Skeletal muscle tissue (tissue), 4 donors: ENCODE results near the gene TMSB4X. TPM values are rescaled to one million over a fixed set of nuclear protein-coding genes. Genes with fewer than 3 reads are reported as not detected.

Experiments used
- H3K27ac ChIP-seq: one replicate; pipeline ENCODE4 v1.7.0; 2013; ENCODE audit warnings: mild to moderate bottlenecking, low read depth, low read length, inconsistent platforms
- H3K27me3 ChIP-seq, 3 donors: one replicate each; pipeline ENCODE4 v1.7.0; 2013; ENCODE audit warnings: low read length in 3 of 3; ENCODE audit not compliant: control insufficient read depth in 3 of 3, insufficient read depth in 3 of 3
- H3K36me3 ChIP-seq, 3 donors: one replicate each; pipeline ENCODE4 v1.7.0; 2013; ENCODE audit warnings: low read length in 3 of 3; ENCODE audit not compliant: control insufficient read depth in 3 of 3, insufficient read depth in 3 of 3
- H3K4me1 ChIP-seq, 3 donors: one replicate each; pipeline ENCODE4 v1.7.0; 2013; ENCODE audit warnings: low read length in 3 of 3, mild to moderate bottlenecking in 3 of 3; ENCODE audit not compliant: control insufficient read depth in 3 of 3, insufficient read depth in 3 of 3
- H3K4me3 ChIP-seq, 3 donors: one replicate each; pipeline ENCODE4 v1.7.0; 2013; ENCODE audit warnings: low read length in 3 of 3
- H3K9ac ChIP-seq, 3 donors: one replicate each; pipeline ENCODE4 v1.7.0; 2013; ENCODE audit warnings: low read length in 3 of 3, mild to moderate bottlenecking in 3 of 3, moderate library complexity in 2 of 3, low read depth in 1 of 3
- H3K9me3 ChIP-seq, 3 donors: one replicate each; pipeline ENCODE4 v1.7.0; 2013; ENCODE audit warnings: low read length in 3 of 3; ENCODE audit not compliant: control insufficient read depth in 3 of 3
- total RNA-seq: library from RNA; depleted of rRNA; stranded (reverse); fragments of >200 nt; gene quantifications from one replicate; pipeline ENCODE4 v1.2.3, GENCODE V29; 2014
- donor health status: Osteomylitis.

Gene TMSB4X
- total RNA-seq, 1 donor from 2014 or later: 1,543 TPM

DNA sequence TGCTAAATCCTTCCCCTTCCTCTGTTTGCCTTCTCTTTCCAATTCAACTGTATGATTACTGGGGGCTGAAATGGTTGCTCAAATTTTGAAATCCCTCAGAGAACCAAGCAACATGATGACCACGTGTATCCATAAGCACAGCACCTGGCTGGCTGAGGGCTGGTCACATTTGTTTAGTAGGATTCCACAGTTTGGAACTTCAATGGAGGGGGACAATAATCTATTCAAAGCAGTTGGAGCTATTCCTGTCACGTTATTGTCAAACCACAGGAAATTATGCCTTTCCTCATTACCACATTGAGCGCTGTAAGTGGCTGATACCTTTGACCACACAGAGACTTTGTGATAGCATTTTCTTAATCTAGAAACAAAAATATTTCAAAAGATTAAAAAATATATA is 7.0 kb downstream of the TMSB4X start:
- H3K27me3 ChIP-seq: no peaks in the 10 kb centered on the region
- no peaks in the 10 kb centered on the region for H3K9me3 ChIP-seq
- no peak overlapping the region for H3K4me3 ChIP-seq
- H3K36me3 ChIP-seq: no peaks in the 10 kb centered on the region
- H3K27ac ChIP-seq: no peak overlapping the region
- H3K4me1 ChIP-seq: peaks cover 0 to 2% (median 0%) of the 10 kb centered on the region in 3 donors
- H3K9ac ChIP-seq: no peak overlapping the region

DNA sequence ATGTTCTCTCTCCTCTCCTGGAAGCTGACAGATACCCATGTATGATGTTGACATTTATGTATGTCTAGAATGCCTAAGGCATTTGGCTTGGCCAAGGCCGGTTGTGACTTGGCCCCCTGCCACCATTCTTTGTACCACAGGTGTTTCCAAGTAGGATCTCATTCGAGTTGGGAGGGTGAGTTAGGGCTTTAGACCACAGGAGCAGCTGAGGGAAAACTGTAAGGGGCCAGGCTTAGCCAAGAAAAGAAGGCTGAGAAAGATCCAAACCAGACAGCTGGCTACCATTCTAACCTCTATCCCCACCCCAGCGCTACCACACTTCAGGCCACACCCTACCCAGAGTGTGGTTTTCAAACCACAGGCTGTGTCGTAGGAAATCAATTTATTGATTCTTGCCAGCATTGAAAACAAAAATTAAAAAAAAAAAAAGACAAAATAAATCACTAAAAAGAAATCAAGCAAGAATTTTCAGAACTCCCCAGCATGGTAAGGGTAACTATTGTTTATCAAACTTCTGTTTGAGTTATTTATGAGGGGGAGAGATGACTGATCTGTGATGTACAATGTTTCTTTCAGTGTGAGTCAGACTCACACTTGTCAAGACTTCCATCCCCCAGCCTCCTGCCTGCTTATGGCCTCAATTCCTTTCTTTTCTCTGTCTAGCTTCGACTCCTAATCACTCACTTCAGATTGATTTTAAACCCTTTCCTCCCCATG is 9.9 kb downstream of the TMSB4X start:
- Histone ChIP-seq H3K4me3 (no peak overlapping the region), H3K9ac (no peak overlapping the region), H3K4me1 (peaks cover 0 to 2% (median 0%) of the 10 kb centered on the region in 3 donors), H3K9me3 (no peaks in the 10 kb centered on the region), H3K27ac (no peak overlapping the region), H3K36me3 (no peaks in the 10 kb centered on the region), H3K27me3 (no peaks in the 10 kb centered on the region)

DNA sequence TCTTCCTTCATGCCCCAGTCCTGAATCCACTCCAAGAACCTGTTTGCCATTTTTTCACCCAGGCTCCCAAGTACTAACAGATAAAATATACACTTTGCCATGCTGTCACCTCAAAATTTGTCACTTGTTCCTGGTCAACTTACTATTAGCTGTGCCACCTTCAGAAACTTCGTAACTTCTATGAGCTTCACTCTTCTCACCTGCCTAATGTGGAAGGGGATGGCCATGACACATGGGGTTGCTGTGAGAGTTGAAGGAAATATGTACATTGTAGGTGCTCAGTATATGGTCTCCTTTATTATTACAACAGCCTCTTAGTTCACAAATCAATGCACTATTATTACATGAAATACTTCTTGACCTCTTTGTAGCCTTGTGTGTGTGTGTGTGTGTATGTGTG is 10.4 kb downstream of the TMSB4X start:
- H3K9me3 ChIP-seq: no peaks in the 10 kb centered on the region
- H3K4me1 ChIP-seq: peaks cover 0 to 2% (median 0%) of the 10 kb centered on the region in 3 donors
- peaks cover 0 to 3% (median 0%) of the 10 kb centered on the region in 3 donors for H3K27me3 ChIP-seq
- no peak overlapping the region for H3K4me3 ChIP-seq
- no peaks in the 10 kb centered on the region for H3K36me3 ChIP-seq
- H3K27ac ChIP-seq: no peak overlapping the region
- no peak overlapping the region for H3K9ac ChIP-seq

DNA sequence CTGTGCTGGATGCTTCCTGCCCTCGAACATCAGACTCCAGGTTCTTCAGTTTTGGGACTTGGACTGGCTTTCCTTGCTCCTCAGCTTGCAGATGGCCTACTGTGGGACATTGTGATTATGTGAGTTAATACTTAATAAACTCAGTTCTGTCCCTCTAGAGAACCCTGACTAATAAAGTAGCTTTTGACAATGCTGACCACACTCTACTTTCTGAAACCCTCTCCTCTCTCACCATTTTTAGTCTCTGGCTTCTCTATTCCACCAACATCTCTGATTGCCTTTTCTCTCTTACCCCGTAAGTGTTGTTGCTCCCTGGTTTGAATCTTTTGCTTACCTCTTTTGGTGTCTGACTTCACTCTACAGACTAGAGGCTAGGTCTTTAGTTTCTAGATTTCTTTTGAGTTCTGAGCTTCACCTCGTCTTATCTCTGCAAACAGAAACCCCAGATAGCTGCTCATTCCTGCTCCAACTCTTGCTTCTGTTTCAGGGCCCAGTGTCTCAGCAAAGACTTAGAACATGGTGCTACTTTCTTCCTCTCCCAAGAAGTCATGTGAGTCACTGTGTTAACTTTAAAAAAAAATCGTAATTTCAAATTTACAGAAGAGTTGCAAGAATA is 11.4 kb downstream of the TMSB4X start:
- H3K4me3 ChIP-seq: no peak overlapping the region
- no peak overlapping the region for H3K27ac ChIP-seq
- H3K9ac ChIP-seq: no peak overlapping the region
- no peaks in the 10 kb centered on the region for H3K9me3 ChIP-seq
- no peaks in the 10 kb centered on the region for H3K36me3 ChIP-seq
- H3K4me1 ChIP-seq: peaks cover 0 to 2% (median 0%) of the 10 kb centered on the region in 3 donors
- peaks cover 0 to 3% (median 0%) of the 10 kb centered on the region in 3 donors for H3K27me3 ChIP-seq

DNA sequence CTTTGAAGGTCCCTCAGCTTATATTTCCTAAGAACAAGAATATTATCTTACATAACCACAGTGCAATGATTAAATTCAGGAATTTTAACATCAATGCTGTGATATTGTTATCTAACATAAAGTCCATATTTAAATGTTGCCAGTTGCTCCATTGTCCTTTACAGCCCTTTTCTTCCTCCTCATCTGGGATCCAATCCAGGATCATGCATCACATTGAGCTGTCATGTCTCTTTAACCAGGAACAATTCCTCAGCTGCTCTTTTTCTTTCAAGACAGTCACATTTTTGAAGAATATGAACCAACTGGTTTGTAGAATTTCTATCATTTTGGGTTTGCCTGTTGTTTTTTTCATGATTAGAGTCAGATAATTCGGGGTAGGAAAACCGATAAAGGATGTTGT is 12.0 kb downstream of the TMSB4X start:
- H3K27ac ChIP-seq: no peak overlapping the region
- peaks cover 0 to 2% (median 0%) of the 10 kb centered on the region in 3 donors for H3K4me1 ChIP-seq
- no peaks in the 10 kb centered on the region for H3K36me3 ChIP-seq

DNA sequence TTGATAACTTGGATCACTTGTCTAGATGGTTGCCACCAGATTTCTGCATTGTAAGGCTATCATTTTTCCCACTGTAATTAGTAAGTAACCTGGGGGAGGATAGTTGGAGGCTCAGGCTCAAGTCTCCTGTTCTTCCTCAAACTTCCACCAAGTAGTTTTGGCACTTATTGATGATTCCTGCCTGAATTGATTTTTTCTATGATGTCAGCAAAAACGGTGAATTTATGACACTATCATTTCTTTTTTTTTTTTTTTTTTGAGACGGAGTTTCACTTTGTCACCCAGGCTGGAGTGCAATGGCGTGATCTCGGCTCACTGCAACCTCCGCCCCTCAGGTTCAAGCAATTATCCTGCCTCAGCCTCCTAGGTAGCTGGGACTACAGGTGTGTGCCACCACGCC is 12.4 kb downstream of the TMSB4X start:
- Histone ChIP-seq H3K9me3 (no peaks in the 10 kb centered on the region), H3K27ac (no peak overlapping the region), H3K4me3 (no peak overlapping the region), H3K27me3 (peaks cover 0 to 3% (median 0%) of the 10 kb centered on the region in 3 donors), H3K4me1 (peaks cover 0 to 2% (median 0%) of the 10 kb centered on the region in 3 donors), H3K9ac (no peak overlapping the region), H3K36me3 (no peaks in the 10 kb centered on the region)

More for the DNA sequence above, 12.0 kb downstream of the TMSB4X start:
- H3K9me3 ChIP-seq: no peaks in the 10 kb centered on the region
- H3K4me3 ChIP-seq: no peak overlapping the region
- H3K27me3 ChIP-seq: peaks cover 0 to 3% (median 0%) of the 10 kb centered on the region in 3 donors
- no peak overlapping the region for H3K9ac ChIP-seq

DNA sequence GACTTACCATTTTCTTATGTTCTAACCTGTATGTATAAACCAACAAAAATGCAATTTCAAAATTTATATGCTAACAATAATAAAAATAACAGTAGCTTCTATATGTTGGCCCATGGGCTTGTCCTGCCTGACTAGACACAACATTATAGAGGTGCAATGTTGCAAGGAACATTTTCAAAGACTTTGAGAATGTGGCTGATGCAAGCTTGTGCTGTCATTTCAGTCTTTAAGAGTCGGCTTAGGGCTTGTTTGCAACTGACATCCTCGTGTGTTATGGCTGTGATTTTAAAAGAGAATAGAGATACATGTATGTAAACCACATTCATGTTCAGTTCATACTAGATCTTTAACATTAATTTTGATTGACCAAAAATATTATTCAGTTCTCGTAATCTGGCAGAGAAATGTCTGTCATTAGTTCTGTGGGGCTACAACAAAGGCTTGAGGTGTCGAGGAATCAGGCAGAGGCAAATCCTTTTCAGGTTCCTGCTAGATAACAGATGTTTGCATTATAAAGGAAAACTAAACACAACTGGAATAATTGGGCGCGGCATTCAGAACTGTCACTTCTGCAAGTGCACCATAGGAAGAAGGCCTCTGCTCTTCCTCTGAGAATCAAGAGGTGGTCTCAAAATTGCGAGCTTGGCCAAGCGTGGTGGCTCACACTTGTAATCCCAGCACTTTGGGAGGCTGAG is 13.1 kb downstream of the TMSB4X start:
- Histone ChIP-seq H3K4me3 (no peak overlapping the region), H3K9me3 (no peaks in the 10 kb centered on the region), H3K4me1 (peaks cover 0 to 2% (median 0%) of the 10 kb centered on the region in 3 donors), H3K27ac (no peak overlapping the region), H3K27me3 (peaks cover 0 to 3% (median 0%) of the 10 kb centered on the region in 3 donors), H3K36me3 (no peaks in the 10 kb centered on the region), H3K9ac (no peak overlapping the region)

DNA sequence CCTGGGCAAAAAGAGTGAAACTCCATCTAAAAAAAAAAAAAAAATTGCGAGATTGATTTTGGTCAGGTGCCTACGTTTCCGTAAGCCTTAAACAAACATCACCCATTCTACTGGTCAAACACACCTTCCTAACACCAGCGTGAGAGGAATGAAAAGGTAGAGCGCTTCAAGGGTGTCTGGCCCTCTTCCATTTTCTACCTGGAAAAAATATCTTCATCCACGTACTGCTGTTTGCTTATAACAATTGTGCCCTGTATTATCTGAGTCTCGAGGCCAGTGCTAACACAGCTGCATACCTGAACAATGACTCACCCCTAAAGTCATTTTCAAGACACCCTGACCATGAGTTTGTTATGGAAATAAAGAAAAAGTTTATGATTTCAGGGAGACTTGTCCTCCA is 13.9 kb downstream of the TMSB4X start:
- Histone ChIP-seq H3K36me3 (no peaks in the 10 kb centered on the region), H3K9me3 (no peaks in the 10 kb centered on the region), H3K27me3 (peaks cover 0 to 3% (median 0%) of the 10 kb centered on the region in 3 donors), H3K9ac (no peak overlapping the region), H3K4me3 (no peak overlapping the region), H3K4me1 (peaks cover 0 to 2% (median 0%) of the 10 kb centered on the region in 3 donors), H3K27ac (no peak overlapping the region)

DNA sequence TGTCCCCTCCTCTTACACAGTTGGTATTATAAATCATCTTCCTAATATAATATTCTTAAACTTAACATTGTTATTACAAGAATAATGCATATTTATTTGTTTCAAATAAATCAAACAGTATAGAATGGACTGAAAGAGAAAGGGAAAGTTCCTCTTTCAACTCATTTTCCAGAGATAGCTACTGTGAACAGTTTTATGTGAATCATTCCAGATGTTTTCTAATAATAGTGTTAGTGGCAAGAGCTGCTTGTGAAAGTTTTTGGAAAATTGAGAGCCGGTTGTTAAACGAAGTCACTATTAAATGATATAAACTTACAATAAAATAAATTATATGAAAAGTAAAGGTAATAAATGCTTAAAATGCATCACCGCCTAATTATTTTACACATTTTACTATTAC is 14.6 kb downstream of the TMSB4X start:
- Histone ChIP-seq H3K4me3 (no peak overlapping the region), H3K4me1 (peaks cover 0 to 2% (median 0%) of the 10 kb centered on the region in 3 donors), H3K9ac (no peak overlapping the region), H3K36me3 (no peaks in the 10 kb centered on the region), H3K27ac (no peak overlapping the region), H3K27me3 (peaks cover 0 to 3% (median 0%) of the 10 kb centered on the region in 3 donors), H3K9me3 (no peaks in the 10 kb centered on the region)

DNA sequence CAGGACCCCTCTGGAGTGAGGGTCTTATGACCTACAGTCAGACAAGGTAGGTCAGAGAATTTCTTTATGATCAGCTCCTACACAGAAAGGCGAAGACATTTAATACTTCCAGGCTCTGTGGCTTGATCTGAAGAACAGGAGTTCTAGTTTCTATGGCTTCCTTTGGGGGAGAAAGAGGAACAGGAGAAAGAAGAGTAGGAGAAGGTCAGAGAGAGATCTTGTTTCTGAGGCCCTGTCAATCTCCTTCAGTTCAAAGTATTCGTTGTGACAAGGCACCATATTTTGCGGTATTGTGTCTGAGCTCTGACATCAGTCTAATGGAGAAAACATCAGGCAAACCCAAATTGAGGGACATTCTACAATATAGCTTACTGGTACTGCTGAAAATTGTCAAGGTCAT is 16.7 kb downstream of the TMSB4X start:
- H3K27me3 ChIP-seq: peaks cover 0 to 6% (median 0%) of the 10 kb centered on the region in 3 donors
- H3K27ac ChIP-seq: no peak overlapping the region
- H3K9ac ChIP-seq: no peak overlapping the region
- no peaks in the 10 kb centered on the region for H3K4me1 ChIP-seq
- H3K36me3 ChIP-seq: no peaks in the 10 kb centered on the region
- no peaks in the 10 kb centered on the region for H3K9me3 ChIP-seq
- H3K4me3 ChIP-seq: no peak overlapping the region
